GM21367 (cell line): Measurements from ENCODE around the gene MED13L.

Experiments used
- ATAC-seq: cut with Tn5 transposase; IDR thresholded peaks from one replicate; pipeline ENCODE4 v1.9.1; 2021; ENCODE audit not compliant: unreplicated experiment

MED13L gene

DNA sequence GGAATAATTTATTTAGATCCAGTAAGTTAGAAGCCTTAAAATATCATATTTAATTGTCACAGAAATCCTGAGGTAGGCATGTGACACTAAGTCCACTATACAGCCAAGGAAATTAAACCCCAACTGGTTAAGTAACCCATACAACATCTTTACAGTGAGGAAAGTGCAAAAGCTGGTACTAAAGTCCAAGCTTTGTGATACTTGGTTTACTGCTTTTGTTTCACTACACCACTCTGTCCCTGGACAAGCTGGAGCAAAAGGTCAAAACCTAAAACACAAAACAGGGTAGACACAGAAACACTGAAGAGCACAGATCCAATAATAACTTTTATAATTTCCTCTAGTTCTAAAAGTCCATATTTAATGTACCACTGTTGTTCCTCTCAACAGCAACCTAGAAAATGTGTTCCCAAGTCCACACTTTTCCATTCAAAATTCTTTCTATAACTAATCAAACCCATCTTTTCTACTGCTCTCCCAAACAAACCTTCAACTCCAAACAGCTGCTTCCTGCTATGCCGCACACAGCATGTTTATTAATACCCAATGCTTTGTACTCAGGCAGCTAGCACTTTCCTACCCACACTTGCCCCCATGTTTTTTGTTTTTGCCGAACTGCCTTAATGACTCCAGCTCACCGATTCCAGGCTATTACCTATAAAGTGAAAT lies 90.9 kb downstream of the MED13L start:
- no peak for ATAC-seq

DNA sequence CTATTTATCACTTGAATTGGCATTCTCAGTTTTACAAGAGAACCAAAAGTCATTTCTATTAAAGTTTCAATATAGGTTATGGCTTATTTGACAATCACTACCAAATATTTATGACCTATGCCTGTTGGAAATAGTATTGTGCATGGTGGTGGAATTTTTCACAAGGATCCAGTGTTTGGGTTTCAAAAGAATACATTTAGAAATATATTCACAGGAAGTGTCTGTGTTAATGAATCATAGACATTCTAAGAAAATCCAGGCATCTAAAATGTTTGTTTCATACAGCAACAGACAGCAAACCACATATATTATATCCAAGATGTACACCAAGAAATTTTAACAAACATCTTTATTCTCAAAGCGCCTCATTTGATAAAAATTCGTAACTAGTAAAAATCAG lies 92.7 kb downstream of the MED13L start:
- no peak for ATAC-seq

DNA sequence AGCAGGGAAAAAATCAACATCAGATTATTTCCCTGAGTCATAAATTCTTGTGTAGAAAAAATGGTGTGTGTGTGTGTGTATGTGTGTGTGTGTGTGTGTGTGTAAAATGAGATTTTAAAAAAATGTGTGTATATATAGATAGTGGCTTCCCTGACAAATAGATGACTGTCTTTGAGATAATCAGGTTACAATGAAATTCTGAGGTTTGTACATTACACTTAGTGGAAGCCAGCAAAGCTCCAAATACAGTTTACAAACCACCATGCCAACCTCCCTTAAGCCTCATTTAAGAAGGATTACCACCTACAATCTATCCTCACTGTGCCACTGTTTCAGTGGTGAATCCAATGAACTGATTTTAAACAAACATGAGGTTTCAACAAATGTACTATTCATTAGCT lies 93.8 kb downstream of the MED13L start:
- no peak for ATAC-seq

DNA sequence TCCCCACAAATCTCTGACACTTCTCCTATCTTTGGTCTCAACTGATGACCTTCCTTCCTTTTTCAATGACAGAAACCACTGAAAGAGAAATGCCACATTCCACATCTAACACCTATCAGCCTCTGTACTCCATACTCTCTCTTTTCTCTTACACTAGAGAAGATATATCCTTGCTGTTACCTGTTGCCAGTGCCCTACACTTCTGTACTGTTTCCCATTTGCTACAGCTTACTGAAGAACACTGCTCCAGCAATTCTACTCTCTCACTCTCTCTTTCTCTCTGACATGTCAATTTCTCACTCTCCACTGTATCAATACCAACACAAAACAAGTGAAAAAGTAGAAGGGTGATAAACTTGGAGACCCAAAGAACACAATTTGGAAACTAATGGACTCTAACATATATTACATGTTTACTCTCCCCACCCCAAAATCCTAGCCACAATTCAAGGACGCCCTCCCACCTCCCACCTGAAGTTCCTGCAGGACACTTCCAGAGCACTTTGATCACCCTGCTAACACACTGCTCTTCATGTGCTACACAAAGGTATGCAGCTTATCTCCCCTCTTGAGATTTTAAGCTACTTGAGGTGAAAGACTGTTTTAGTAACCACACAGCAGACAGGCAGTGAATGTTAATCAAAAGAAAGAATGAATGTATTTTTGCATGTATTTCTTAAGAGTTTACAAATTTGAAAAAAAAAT lies 95.0 kb downstream of the MED13L start:
- ATAC-seq = no peak

DNA sequence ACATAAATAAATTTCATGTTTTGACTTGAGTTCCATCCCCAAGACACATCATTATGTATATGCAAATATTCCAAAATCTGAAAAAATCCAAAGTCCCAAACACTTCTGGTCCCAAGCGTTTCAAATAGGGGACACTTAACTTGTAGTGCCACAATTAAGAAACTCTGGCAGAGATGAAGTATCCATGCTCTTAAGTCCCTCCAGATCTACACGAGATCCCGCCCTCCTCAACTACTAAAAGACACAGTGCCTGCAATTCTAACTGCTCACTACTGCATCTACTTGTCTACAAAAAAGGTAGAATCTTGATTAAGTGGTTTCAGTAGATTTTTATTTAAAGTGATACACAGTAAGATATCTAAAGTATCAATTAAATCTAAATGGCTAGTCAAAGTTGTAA lies 97.0 kb downstream of the MED13L start:
- ATAC-seq = no peak

DNA sequence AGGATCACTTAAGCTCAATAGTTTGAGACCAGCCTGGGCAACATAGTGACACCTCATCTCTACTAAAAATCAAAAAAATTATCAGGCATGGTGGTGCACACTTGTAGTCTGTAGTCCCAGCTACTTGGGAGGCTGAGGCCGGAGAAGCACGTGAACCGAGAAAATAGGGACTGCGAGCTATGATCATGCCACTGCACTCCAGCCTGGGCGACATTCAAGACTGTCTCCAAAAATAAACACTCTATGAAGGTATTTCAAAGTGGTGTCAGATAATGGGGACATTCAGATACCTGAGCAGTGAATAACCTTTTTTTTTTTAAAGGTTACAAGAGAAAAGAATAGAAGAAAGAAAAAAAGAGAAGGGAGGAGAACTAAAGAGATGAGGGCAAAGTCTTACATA lies 98.1 kb downstream of the MED13L start:
- no peak for ATAC-seq

DNA sequence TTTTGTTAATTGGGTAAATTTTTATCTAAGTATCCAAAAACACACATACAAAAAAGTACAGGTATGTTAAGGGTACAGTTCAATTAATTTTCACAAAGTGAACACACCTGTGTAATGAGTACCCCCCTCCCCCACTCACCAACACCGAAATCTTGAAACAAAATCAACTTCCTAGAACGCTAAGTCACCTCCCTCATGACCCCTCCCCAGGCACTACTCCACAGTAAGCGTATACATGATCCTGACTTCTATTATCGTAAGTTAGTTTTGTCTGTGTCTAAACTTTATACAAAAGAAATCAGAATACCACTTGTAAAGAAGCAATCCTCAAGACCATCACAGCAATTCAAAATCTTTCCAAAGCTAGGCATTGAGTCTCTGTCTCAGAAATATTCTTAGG lies 100.5 kb downstream of the MED13L start:
- no peak for ATAC-seq

DNA sequence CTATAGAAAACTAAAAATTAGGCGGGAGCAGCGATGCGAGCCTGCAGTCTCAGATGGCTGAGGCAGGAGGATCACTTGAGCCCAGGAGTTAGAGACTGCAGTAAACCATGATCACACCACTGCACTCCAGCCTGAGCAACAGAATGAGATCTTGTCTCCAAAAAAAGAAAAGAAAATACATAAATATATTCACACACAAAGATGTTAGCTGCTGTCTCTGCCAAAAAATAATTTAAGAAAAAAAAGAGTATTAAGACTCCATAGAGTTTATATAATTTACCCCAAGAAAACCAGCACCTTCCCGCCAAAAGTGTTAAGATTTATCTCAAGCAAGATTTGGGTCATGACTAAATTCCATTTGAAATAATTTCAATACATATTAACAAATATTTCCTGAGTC lies 102.6 kb downstream of the MED13L start:
- ATAC-seq = no peak

DNA sequence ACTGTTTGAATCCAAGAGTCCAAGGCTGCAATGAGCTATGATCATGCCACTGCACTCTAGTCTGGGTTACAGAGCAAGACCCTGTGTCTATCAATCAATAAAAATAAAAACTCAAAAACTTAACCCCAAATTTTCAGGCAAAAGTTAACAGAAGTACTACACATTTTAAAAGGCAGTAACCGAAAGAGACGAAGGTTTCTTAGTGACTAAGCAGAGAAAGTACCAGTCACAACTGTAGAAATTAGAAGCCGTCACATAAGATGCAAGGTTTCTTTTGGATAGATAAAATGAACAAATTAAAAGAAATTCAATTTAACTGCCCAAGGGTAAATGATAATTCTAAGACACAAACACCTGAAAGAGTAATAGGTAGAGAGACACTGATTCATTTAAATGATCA lies 103.5 kb downstream of the MED13L start:
- ATAC-seq = no peak

DNA sequence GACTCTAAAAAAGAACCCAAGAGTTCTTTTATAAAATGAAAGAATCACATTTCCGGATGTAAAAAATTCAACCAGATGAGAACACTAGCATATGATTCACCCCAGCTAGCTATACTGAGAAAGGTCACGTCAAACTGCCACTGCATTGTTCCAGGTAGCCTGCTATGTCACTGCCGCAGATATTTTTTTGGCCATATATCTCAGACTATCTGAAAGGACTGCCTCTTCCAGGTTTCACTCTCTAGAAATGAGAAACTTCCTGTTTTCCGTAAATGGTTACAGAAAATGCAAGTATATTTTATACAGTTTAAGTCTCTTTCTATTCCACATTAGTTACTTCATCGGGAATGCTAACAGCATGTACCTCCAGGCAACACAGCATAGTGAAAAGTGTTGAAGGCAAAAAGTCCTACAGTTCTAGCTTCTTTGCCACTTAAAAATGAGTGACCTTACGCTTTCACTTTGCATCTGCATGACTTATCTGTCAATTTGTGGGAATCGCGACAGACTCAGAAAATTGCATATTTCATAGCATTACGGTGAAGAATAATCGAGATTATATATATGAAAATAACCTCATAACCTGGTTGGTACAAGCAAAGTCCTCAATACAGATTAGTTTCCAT lies 105.2 kb downstream of the MED13L start:
- peak; percentile 74 for ATAC-seq

DNA sequence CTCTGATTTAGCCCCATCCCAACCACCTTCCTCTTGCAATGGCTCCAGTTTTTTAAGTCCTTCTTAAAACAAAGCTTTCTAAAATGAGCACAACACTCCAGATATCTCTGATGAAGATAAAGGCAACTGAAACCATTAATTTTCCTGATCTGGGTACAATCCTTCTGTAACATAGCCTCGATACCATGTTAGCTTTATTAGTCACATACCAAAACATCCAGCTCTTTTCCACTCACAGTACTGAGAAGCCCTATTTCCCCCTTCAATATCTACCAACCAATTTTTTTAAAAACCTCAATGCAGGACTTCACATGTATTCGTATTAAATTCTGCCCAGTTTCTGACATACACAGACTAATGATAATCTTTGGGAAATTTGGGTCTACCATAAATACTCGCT lies 105.9 kb downstream of the MED13L start:
- ATAC-seq = no peak

DNA sequence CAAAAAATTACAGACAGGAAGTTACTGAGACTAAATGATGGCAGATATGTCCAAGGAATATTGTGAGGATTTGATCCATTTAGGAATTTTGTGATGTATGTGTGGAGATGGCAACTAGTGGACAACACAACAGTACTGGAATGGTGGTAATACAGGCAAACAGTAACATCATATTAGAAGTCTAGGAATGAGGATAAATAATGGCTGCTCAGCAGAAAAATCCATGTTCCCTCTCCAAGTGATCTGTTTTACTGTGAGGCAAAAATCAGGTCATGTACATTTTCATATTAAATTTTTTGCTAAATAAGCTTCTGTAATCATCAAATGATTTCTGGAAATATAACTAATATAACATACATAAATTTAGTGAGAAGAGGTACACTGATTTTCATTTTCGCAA lies 108.4 kb downstream of the MED13L start:
- no peak for ATAC-seq

DNA sequence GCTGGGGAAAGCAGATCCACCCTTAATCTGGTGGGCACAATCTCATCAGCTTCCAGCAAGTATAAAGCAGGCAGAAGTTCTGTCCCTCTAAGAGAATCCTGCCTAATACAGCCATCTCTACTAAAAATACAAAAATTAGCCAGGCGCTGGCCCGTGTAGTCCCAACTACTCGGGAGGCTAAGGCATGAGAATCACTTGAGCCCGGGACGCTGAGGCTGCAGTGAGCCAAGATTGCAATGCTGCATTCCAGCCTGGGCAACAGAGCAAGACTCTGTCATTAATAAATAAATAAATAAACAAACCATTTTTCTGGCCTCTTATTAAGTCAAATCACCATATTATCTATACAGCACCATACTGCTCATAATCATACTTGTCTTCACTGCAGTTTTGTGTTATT lies 111.2 kb downstream of the MED13L start:
- no peak for ATAC-seq

DNA sequence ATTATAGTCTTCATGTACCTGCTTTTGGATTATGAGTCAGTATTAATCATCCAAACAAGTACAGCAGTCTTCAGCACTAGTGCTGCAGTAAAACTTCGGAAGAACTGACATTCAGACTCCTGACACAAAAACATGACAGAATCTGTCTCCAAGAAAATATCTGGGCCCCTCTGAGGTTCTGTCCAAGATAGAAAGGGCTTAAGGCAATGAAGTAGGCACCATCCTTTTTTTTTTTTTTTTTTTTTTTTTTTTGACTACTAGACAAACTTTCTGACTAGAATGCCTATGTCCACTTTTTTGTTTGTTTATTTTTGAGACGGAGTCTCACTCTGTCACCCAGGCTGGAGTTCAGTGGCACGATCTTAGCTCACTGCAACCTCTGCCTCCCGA lies 112.5 kb downstream of the MED13L start:
- ATAC-seq = no peak

DNA sequence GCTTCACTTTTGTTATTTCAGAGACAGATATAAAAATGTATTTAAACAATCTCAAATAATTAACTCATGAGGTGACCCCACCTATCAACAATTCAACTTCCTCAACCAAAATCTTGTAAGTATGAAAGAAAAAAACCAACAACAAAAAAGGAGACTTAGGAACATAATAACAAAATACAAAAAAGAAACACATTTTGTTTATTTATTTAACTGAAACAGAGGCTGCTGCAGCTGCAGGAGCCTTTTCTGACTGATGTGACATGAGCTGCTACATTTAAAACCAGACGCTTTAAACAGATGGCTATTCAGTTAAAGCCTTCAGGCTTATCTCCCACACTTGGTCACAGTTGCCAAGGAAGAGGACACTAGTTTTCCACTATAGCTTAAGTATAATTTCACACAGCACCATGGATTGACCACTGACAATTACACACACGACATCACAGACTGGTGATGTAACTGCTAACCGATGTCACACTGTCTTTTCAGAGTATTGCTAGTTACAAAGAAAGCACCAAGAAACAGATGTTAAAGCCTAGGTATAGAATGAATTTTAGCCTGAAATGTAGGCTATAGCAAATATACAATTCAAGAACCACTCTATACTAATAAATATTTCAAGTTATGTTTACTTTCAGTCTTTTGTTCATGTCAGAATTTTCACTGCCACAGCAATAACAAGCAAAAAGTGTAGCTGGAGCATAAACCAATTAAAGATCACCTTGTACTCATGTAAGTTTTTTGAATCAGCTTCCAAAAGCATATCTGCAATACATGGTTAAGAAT lies 113.0 kb downstream of the MED13L start:
- no peak for ATAC-seq

DNA sequence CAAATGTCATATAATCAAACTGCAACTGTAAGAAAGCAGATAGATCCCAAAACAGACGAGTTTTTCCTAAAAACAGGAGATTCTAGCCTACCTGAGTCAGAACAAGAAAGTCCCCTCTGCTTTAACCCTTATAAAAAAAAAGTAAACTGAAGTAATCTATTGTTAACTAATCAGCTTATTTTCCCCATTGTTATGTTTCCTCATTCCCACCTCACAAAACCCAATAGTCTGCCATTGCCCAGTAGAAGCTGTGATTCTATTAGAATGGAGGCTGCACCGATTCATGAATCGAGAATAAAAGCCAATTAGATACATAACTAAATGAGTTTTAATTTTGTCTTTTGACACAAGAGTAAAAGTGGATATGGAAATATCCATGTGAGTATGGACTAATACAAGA lies 115.4 kb downstream of the MED13L start:
- no peak for ATAC-seq

DNA sequence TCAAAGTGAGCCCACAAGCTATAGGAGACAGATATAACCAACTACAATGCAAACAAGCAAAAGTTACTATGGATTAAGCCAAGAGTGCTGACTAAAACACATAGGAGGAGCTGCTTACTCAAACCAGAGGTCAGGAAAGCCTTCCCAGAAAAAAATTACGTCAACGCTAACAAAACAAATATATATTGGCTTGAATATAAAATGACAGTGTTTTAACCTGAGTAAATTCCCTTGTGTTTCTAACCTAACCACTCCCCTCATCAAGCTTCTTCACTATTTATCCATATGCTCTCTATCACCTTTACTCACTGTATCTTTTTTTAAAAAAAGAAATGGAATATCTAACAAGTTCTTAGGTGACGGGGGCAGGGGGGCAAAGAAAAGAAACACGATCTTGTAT lies 115.9 kb downstream of the MED13L start:
- ATAC-seq = no peak

DNA sequence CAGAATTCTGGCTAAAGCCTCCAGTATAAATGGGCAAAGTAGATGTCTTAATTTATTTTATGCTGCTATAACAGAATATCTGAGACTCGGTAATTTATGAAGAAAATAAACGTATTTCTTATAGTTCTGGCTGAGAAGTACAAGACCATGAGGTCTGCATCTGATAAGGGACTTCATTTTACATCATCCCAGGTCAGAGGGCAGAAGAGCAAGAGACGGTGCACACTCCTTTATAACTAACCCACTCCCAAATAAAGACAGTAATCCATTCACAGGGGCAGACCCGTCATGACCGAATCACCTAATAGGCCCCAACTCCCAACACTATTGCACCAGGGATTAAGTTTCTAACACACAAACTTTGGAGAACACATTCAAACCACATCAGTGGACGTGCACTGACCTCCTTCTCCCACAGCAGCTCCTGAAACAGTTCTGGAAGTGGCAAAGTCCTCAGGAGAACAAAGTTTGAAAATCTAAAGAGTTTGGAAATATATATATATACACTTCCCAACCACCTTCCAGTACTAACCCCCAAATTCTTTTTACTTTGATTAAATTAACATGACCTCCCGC lies 116.5 kb downstream of the MED13L start:
- no peak for ATAC-seq

DNA sequence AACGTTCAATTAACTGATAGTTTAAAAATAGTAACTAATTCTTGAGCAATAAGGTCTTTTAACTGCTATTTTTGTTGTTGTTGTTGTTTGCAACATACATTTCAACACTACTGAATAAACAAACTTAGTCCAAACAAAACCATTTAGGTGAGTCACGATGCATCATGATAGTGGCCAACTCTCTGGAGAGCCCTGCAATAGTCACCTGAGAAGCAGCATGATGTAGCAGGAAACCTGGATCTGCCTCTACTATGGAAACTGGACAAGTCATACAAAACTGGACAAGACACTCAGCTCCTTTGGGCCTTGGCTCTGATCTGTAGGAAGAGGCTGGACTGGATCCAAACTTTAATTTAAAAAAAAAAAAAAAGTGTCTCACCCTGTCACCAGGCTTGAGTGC lies 117.3 kb downstream of the MED13L start:
- no peak for ATAC-seq

DNA sequence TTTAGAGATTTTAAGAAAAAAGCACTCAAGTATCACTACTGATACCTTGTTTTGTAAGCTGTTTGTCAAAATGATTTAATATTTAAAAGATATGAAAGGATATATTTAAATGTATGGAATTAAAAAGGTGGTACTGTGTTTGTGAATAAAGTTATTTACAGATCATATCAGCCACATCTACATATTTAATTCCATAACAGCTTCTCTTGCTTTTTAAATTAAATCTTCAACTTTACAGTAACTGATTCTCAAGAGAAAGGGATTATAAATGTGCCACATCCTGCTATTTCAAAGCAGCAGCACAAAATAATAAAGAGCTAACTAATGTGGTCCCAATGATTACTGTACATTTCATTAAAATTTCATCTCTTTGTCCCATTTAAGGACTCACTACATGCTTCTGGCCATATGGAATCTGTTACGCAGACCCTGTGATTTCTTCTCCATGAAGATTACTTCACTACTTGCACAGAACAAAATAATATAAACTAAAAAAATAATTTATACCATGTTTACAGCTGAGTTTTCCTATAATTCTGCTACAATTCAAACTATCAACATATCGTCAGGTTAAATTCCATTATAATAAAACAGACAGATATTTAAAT lies 117.8 kb downstream of the MED13L start:
- ATAC-seq = no peak

DNA sequence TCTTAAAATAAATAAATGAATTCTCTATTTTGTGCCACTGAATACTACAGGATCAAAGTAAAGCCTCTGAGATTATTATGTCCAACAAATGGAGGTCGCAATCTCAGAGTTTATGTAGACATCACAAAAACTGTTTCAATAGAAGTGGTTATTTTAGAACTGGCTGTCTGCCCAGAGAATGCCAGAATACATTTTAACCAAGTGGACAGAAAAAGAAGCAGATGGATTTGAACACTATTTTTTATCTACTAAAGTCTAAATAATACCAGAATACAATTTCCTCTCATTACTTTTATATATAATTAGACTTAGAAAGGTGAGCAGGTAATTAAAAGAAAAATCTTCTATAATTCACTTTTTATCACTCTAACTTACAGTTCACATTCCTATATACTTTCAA lies 118.3 kb downstream of the MED13L start:
- ATAC-seq = no peak
